ENCODE results near the gene ARHGEF19.

Gene ARHGEF19

DNA sequence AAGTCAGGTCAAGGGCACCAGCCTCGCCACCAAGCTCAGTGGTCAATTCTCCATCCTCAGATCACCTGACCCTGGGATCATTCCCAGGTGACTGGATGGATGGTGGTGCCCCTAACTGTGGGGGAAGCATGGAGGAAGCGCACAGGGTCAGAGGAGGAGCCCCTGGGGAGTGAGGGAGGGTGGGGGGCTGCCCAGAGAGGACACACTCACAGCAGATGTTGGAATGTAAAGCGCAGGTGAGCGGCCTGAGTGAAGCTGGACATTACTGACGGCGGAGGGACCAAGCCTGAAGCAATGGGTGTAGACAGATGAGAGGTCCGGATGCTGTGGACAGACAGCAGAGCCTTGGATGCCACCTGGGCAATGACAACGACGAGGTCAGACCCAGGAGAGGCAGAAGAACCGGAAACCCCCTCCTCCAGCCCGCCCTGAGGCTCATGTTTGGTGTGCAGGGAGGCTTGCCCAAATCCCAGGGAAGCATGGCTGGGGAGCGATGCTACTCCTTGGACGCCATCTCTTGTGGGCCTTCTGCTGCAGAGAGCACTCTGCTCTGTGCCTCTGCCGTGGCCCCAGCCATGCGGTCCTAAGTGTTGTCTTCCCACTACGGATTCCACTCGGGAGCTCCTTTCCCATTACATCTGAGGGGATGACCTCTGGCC is 30.2 kb upstream of the ARHGEF19 start:
- H3K9me3 ChIP-seq (ENCODE audit: control insufficient read depth, low read length): no peaks in the 10 kb centered on the region
- no peak overlapping the region for H3K9ac ChIP-seq (ENCODE audit: low read length)
- H3K36me3 ChIP-seq (ENCODE audit: control insufficient read depth, insufficient read depth, low read length): no peaks in the 10 kb centered on the region
- H3K4me3 ChIP-seq (ENCODE audit: low read length): no peak overlapping the region
- H3K4me1 ChIP-seq (ENCODE audit: control insufficient read depth, insufficient read depth, low read length): peaks cover 15% of the 10 kb centered on the region
- H3K27me3 ChIP-seq (ENCODE audit: control insufficient read depth, insufficient read depth, low read length): no peaks in the 10 kb centered on the region

DNA sequence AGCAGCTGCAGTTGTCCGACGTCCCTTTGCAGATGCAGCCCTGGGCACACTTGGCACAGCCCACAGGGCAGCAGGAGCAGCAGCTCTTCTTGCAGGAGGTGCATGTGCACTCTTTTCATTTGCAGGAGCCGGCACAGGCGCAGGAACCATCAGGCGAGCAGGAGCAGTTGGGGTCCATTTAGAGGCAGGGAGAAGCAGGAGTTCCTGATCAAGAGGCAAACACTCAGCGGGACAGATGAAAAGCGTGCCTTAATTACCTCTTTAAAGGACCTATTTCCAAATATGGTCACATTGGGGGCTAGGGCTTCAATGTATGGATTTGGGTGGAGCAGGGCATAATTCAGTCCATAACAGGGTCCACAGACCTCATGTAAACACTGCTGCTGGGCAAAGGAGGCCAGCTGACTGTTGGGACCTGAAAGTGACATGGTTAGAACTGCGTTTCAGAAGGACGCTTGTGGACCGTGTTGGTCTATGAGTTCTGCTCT is 28.8 kb upstream of the ARHGEF19 start:
- Histone ChIP-seq H3K27me3 (ENCODE audit: control insufficient read depth, insufficient read depth, low read length) (no peaks in the 10 kb centered on the region), H3K4me3 (ENCODE audit: low read length) (no peak overlapping the region), H3K36me3 (ENCODE audit: control insufficient read depth, insufficient read depth, low read length) (no peaks in the 10 kb centered on the region), H3K9ac (ENCODE audit: low read length) (no peak overlapping the region), H3K9me3 (ENCODE audit: control insufficient read depth, low read length) (no peaks in the 10 kb centered on the region), H3K4me1 (ENCODE audit: control insufficient read depth, insufficient read depth, low read length) (peaks cover 26% of the 10 kb centered on the region)

DNA sequence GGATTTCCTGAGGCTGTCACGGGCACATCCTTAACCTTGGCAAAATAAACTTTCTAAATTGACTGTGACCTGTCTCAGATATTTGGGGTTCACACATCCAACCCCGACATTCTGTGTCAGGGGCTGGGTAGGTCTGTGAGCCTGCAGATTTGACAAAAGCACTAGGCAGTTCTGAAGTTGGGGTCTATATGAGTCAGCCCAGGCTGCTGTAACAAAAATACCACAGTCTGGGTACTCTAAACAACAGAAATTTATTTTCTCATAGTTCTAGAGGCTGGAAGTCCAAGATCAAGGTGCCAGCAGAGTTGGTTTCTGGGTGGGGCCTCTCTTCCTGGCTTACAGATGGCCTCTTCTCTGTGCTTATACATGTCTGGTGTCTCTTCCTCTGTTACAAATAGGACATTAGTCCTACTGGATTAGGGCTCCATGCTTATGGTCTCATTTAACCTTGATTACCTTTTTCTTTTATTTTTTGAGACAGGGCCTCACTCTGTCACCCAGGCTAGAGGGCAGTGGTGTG is 27.6 kb upstream of the ARHGEF19 start:
- H3K4me1 ChIP-seq (ENCODE audit: control insufficient read depth, insufficient read depth, low read length): peaks cover 30% of the 10 kb centered on the region

DNA sequence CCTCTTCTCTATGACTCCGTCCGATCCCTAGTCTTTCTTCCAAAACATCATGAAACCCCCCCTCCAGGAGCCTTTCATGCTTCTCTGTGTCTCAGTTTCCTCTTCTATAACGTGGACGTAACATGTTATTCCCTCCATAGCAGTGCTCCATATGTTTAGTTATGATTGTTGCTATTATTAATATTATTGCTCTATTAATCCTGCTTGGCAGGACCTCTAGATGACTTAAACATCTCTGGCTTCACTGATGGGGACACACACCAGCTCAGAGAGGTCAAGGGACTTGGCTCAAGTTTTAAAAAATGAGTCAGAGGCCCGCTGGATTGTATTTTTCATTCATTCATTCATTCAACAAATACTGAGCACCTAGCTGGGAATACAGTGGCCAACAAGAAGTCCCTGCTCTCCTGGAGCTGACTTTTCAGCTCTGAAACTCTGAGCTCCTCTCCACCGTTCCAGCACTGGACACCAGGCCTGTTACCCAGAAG is 24.9 kb upstream of the ARHGEF19 start:
- Histone ChIP-seq H3K4me1 (ENCODE audit: control insufficient read depth, insufficient read depth, low read length) (peaks cover 21% of the 10 kb centered on the region), H3K9me3 (ENCODE audit: control insufficient read depth, low read length) (no peaks in the 10 kb centered on the region), H3K27me3 (ENCODE audit: control insufficient read depth, insufficient read depth, low read length) (no peaks in the 10 kb centered on the region), H3K4me3 (ENCODE audit: low read length) (peak overlapping the region; percentile 86), H3K36me3 (ENCODE audit: control insufficient read depth, insufficient read depth, low read length) (no peaks in the 10 kb centered on the region), H3K9ac (ENCODE audit: low read length) (peak overlapping the region; percentile 88)

More for the DNA sequence above, 27.6 kb upstream of the ARHGEF19 start:
- H3K27me3 ChIP-seq (ENCODE audit: control insufficient read depth, insufficient read depth, low read length): no peaks in the 10 kb centered on the region
- no peak overlapping the region for H3K4me3 ChIP-seq (ENCODE audit: low read length)
- no peaks in the 10 kb centered on the region for H3K36me3 ChIP-seq (ENCODE audit: control insufficient read depth, insufficient read depth, low read length)
- H3K9me3 ChIP-seq (ENCODE audit: control insufficient read depth, low read length): no peaks in the 10 kb centered on the region
- no peak overlapping the region for H3K9ac ChIP-seq (ENCODE audit: low read length)

DNA sequence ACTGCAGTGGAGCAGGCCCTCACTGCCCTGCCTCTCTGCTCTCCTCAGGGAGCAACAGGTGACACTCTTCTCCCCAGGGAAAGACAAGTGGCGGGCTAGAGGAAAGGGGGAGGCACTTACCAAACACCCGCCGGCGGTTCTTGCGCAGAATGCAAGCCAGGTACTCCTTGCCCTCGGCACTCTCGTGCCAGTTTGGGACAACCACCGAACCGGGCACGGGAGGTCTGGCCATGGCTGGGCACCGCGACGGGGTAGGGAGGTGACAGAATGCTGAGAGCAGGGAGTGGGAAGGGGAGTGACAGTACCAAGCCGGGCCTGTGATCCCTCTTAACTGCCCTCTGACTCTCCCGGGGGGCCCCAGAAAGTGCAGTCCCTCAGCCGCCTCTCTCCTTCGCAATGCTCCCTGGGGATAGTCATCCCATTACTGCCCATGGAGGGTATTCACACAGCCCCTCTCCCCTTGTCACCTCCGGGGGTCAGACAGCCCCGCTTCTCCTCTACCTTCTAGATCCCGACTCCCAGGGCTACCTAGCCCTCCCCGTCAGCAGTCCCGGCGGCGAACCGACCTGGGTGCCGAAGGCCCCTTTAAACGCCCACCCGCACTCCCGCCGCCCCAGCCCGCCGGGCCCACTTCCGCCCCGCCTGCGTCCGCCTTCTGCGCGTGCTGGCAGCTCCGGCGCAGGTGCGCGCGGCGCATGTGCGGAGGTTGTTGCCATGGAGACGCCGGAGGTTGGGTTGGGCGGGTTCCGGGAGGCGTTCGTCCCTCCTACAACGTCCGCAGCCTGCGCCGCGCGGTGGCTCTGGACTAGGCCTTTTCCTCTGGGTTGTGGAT is 24.3 kb upstream of the ARHGEF19 start, which contains the start of gene CPLANE2:
CPLANE2 (minus strand) TSS at position 673 of the 832 bp plus-strand sequence; CDS start at position 232, 441 bp downstream.
- H3K4me3 ChIP-seq (ENCODE audit: low read length): peak within 1 kb of the TSS; percentile 86
- H3K9me3 ChIP-seq (ENCODE audit: control insufficient read depth, low read length): no peaks in the 10 kb centered on the region
- H3K4me1 ChIP-seq (ENCODE audit: control insufficient read depth, insufficient read depth, low read length): peaks cover 21% of the 10 kb centered on the region
- no peaks in the 10 kb centered on the region for H3K27me3 ChIP-seq (ENCODE audit: control insufficient read depth, insufficient read depth, low read length)
- no peaks in the 10 kb centered on the region for H3K36me3 ChIP-seq (ENCODE audit: control insufficient read depth, insufficient read depth, low read length)
- H3K9ac ChIP-seq (ENCODE audit: low read length): peak within 1 kb of the TSS; percentile 88

DNA sequence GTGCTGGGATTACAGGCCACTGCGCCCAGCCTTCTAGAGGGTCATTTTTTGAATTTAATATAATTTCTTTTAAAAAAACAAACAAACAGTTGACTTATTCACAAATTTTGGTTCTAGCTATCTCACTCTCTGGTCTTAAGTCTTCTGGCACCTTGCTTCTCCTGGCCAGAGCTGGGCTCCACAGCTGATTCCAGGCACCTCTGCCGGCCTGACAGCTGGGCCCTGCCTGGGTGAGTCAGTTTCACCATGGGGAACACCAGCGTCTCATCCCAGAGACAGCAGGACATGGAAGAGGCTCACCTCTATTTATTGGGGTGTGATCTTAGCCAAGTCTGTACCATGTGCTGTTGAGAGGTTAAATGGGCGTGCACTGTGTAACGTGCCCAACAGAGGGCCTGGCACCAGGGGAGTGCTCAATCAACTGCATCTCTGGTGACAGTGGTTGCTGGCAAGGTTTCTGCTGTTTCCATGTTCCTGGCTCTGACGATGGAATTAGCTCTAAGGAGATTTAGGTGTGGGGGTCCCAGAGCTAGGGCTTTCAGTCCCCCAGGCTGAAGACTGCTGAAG is 23.6 kb upstream of the ARHGEF19 start:
- Histone ChIP-seq H3K9ac (ENCODE audit: low read length) (peak overlapping the region; percentile 88), H3K36me3 (ENCODE audit: control insufficient read depth, insufficient read depth, low read length) (no peaks in the 10 kb centered on the region), H3K9me3 (ENCODE audit: control insufficient read depth, low read length) (no peaks in the 10 kb centered on the region), H3K27me3 (ENCODE audit: control insufficient read depth, insufficient read depth, low read length) (no peaks in the 10 kb centered on the region), H3K4me3 (ENCODE audit: low read length) (peak overlapping the region; percentile 86), H3K4me1 (ENCODE audit: control insufficient read depth, insufficient read depth, low read length) (peaks cover 21% of the 10 kb centered on the region)

DNA sequence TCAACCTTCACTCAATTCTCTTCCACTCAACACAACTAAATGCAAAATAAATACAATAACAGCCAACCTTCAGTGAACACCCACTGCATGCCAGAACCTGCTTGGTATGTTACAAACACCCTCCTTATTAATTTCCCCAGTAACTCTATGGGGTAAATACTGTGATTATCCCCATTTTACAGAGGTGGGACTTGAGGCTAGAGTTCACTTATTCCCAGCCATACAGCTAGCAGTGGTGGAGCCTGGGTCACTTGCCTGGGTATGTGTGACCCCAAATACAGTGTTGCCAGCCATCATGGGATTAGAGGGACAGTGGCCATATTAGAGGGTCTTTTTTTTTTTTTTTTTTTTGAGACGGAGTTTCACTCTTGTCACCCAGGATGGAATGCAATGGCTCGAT is 22.9 kb upstream of the ARHGEF19 start:
- Histone ChIP-seq H3K9me3 (ENCODE audit: control insufficient read depth, low read length) (no peaks in the 10 kb centered on the region), H3K4me1 (ENCODE audit: control insufficient read depth, insufficient read depth, low read length) (peaks cover 21% of the 10 kb centered on the region), H3K4me3 (ENCODE audit: low read length) (no peak overlapping the region)

DNA sequence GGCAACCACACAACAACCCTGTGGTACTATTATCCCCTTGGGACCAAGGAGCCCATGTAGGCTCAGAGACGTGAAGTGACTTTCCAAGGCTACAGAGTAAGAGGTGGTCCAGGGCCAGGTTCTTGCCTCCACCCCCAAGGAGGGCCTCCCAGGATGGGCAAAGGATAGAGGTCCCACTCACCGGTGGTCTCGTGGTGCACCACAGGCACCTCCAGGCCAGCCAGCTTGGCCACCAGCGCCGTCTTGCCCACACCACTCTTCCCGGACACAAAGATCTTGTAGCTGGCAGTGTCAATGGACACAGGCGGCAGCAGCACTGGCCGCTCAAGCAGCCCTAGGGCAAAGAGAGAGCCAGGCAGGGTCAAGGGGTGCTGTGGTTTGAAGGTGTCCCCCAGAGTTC is 21.0 kb upstream of the ARHGEF19 start:
- H3K27me3 ChIP-seq (ENCODE audit: control insufficient read depth, insufficient read depth, low read length): no peaks in the 10 kb centered on the region
- peaks cover 21% of the 10 kb centered on the region for H3K4me1 ChIP-seq (ENCODE audit: control insufficient read depth, insufficient read depth, low read length)
- H3K9me3 ChIP-seq (ENCODE audit: control insufficient read depth, low read length): no peaks in the 10 kb centered on the region
- H3K4me3 ChIP-seq (ENCODE audit: low read length): no peak overlapping the region
- no peaks in the 10 kb centered on the region for H3K36me3 ChIP-seq (ENCODE audit: control insufficient read depth, insufficient read depth, low read length)
- no peak overlapping the region for H3K9ac ChIP-seq (ENCODE audit: low read length)

More for the DNA sequence above, 22.9 kb upstream of the ARHGEF19 start:
- H3K9ac ChIP-seq (ENCODE audit: low read length): no peak overlapping the region
- no peaks in the 10 kb centered on the region for H3K27me3 ChIP-seq (ENCODE audit: control insufficient read depth, insufficient read depth, low read length)
- H3K36me3 ChIP-seq (ENCODE audit: control insufficient read depth, insufficient read depth, low read length): no peaks in the 10 kb centered on the region

DNA sequence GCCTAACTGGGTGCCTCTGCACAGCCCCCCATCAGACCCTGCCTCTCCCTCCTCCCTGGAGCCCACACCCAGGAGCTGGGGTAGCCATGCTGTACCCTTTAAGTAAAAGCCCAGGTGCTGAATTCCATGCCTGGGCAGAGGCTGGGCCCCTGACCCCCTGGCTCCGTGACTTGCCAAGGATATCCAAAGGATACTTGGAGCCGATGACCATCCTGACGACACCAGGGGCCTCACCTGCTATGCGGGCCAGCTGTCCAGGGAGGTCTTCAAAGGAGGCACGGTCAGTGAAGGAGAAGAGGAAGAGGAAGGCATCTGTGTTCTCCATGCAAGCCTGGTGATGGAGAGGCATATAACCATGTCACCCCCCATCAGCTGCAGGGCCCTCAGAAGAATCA is 19.9 kb upstream of the ARHGEF19 start:
- peaks cover 14% of the 10 kb centered on the region for H3K4me1 ChIP-seq (ENCODE audit: control insufficient read depth, insufficient read depth, low read length)
- H3K36me3 ChIP-seq (ENCODE audit: control insufficient read depth, insufficient read depth, low read length): no peaks in the 10 kb centered on the region
- peaks cover 7% of the 10 kb centered on the region for H3K27me3 ChIP-seq (ENCODE audit: control insufficient read depth, insufficient read depth, low read length)
- no peaks in the 10 kb centered on the region for H3K9me3 ChIP-seq (ENCODE audit: control insufficient read depth, low read length)
- H3K9ac ChIP-seq (ENCODE audit: low read length): no peak overlapping the region
- no peak overlapping the region for H3K4me3 ChIP-seq (ENCODE audit: low read length)

DNA sequence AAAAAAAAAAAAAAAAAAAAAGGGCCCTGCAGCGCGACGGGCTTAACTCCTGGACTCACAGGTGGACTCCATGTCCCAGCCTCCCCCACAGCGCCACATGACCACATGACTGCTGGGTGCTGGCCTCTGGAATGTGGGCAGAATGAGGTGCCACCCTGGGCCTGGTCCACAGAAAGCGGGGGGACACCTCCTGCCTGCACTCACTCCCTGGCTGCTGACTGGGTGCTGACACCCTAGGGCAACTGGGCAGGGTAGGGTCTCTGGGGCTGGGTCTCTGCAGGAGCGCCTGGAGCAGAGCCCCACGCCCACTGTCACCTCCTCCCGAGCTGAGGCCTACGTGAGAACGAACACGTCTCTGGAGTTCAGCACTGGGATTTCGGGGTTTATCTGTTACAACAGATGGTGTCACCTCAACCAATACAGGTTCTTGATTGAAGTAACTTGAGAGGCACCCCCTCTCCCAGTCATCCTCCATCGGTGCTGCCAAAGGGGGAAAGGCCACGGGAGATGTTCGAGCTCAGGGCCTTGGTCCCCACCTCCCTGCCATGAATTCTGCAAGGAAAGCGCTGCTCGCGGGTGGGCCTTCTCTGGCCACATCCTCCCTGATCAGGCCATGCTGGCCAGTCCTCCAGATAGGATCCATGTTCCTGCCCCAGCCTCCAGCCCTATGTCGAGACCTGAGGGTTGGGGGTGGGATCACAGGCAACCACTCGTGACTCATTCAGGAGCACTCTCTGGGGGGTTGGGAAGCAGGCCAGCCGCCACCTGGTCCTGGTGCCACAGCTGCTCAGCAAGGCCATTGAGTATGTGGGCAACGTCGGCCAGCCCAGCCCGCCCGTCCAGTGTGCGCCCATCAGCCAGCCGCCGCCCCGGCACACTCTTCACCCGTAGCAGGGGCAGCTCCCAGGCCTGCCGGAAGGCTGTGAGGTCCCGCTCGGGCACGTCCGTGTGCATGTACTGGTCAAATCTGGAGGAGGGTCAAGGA is 19.2 kb upstream of the ARHGEF19 start:
- Histone ChIP-seq H3K4me3 (ENCODE audit: low read length) (no peak overlapping the region), H3K4me1 (ENCODE audit: control insufficient read depth, insufficient read depth, low read length) (peaks cover 9% of the 10 kb centered on the region), H3K9me3 (ENCODE audit: control insufficient read depth, low read length) (no peaks in the 10 kb centered on the region), H3K27me3 (ENCODE audit: control insufficient read depth, insufficient read depth, low read length) (peaks cover 7% of the 10 kb centered on the region), H3K9ac (ENCODE audit: low read length) (no peak overlapping the region), H3K36me3 (ENCODE audit: control insufficient read depth, insufficient read depth, low read length) (no peaks in the 10 kb centered on the region)

DNA sequence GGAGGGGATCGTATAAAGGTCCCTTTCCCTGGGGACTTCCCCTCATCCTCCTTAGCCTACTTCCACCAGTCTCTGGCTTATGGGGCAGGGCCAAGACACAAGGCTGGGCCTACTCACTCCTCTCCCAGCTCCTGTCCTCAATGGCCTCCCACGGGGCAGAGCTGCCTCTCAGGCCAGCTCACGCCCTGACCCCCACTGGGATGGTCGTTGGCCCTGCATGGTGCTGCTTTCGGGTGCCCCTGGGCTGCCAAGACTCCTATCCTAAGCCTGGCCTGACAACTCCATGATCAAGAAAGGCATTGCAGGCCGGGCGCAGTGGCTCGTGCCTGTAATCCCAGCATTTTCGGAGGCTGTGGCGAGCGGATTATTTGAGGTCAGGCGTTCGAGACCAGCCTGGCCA is 18.3 kb upstream of the ARHGEF19 start:
- Histone ChIP-seq H3K4me3 (ENCODE audit: low read length) (no peak overlapping the region), H3K9ac (ENCODE audit: low read length) (no peak overlapping the region), H3K4me1 (ENCODE audit: control insufficient read depth, insufficient read depth, low read length) (peaks cover 8% of the 10 kb centered on the region), H3K9me3 (ENCODE audit: control insufficient read depth, low read length) (no peaks in the 10 kb centered on the region), H3K27me3 (ENCODE audit: control insufficient read depth, insufficient read depth, low read length) (peaks cover 14% of the 10 kb centered on the region), H3K36me3 (ENCODE audit: control insufficient read depth, insufficient read depth, low read length) (no peaks in the 10 kb centered on the region)
